Stimulated activated CD4-positive, alpha-beta T cell treated with anti-CD3 and anti-CD28 coated beads, TNF-alpha, amount 100 ng/mL, for 24 hours (primary cell): Measurements from ENCODE around the gene XYLB.
"Not testable (repeated sequence)": the region's sequence is repeated elsewhere in the genome, so short reads cannot be mapped to it uniquely, and the experiment has no call there.

Experiments used
- DNase-seq, 3 experiments: peaks; one replicate each; pipeline ENCODE4 v3.0.0-alpha.2; 2020; ENCODE audit warnings: low read depth in 3 of 3

The XYLB gene

DNA sequence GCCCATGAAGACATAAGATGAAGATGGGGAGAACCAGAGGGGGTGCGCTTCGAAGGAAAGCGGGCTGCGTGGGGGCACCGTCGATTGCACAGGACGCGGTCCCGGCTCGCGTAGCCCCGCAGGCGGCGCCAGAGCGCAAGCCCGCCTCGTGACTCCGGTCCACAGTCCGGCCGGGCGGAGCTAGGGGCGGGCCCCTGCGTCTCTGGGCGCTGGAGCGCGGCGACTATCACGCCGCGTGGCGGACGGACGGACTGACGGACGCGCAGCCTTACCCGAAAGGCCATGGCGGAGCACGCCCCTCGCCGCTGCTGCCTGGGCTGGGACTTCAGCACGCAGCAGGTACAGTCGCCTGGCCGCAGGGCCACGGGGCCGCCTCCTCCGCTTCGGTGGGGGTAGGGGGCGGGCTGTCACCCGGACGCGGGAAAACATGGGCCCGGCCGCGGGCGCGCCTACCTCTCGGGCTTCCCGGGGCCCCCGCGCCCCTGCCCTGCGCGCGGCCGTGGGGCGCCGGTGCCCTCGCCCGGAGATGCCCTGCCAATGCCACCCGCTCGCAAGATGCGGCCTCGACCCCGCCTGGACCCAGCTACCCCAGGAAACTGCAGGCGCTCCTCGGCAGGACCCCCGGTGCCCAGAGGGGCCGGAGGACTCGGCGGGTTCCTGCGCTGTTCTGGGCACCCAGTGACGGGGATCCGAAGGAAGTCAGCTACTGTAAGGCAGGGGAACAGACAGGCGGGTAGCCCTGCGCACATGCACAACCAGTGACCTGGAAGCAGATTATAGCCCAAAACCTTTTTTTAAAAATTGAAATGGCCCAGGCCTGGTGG is at the start of gene XYLB:
Gene XYLB, plus strand, starts transcription at position 199 of the 824 bp plus-strand sequence. Its CDS starts 84 bp downstream, at position 283.
- peak; percentile 57 to 82 (median 61) for DNase-seq

DNA sequence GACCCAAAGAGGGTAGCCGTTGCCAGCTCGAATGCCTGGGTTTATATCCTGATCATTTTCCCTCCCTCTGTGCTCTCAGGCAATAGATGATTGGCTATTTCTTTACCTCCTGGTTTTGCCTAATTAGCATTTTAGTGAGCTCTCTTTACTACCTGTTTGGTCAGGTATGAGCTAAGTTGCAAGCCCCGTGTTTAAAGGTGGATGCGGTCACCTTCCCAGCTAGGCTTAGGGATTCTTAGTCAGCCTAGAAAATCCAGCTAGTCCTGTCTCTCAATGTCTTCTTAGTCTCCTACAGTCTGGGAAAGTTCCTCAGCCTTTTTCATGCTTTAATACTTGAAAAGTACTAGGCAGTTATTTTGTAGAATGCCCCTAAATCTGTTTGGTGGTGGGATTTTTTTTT is 49.5 kb upstream of the XYLB start:
- not testable (repeated sequence) for DNase-seq

GRCh38 chr3:38297537-38297936 is 49.0 kb upstream of the XYLB start:
- no peak for DNase-seq

GRCh38 chr3:38297947-38298711 is 48.5 kb upstream of the XYLB start:
- no peak for DNase-seq

GRCh38 chr3:38306941-38307340 is 39.6 kb upstream of the XYLB start:
- no peak for DNase-seq

DNA sequence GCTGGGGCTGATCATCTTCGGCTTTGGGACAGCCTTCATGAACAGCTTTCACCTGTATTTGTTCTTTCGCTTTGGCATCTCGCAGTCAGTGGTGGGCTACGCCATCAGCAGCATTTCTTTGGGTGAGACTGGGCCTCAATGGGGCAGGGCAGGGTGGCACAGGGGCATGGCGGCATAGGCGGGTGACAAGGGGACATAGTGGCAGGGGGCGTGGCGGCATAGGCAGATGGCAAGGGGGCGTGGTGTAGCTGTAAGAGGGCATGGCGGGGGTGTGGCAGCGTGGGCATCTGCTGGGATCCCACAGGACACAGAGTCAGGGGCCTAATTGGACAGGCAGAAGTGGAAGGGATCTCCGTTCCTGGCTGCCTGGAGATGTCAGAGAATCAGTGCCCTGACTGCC is 39.0 kb upstream of the XYLB start:
- no peak for DNase-seq

DNA sequence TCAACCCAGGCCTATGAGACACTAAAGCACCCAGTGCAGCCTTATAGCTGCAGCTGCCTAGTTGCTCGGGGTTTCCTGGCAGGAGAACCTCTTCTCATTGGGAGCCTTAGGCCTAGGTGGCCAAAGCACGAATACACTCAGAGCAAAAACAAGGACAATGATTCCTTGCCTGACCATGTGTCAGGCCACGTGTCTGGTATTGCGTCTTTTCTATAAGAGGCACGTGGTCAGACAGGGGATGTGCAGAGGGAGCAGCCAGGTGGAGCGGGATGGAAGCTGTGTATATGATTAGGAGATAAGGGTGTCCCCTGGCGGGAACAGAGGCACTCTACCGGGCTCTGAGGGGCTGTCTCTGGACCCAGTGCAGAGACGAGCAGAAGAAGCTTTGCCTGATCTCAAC is 38.1 kb upstream of the XYLB start:
- DNase-seq, result no peak

GRCh38 chr3:38311476-38311875 is 35.1 kb upstream of the XYLB start:
- DNase-seq, result no peak

- DNase-seq, result no peak
Measured at GRCh38 chr3:38311941-38312340, 34.6 kb upstream of the XYLB start.

DNA sequence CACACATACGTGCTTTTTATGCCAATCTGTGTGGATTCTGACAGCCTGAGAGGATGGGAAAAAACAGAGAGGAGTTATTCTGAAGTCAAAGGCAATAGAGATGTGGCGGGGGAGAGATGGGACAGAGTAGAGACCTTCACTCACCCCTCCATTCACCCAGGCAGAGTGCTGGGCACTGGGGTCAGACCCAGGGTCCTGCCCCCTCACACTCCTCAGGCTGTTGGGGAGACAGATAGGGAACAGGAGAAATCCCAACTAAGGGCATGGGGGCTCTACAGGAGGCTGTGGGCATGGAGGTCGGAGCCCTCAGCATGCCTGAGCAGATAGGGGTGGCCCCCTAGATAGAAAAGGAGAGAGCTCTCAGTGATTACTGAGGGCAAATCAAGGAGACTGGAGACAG is 34.2 kb upstream of the XYLB start:
- no peak for DNase-seq

GRCh38 chr3:38313263-38313662 is 33.3 kb upstream of the XYLB start:
- no peak for DNase-seq

GRCh38 chr3:38313695-38314094 is 32.9 kb upstream of the XYLB start:
- DNase-seq, result no peak

DNA sequence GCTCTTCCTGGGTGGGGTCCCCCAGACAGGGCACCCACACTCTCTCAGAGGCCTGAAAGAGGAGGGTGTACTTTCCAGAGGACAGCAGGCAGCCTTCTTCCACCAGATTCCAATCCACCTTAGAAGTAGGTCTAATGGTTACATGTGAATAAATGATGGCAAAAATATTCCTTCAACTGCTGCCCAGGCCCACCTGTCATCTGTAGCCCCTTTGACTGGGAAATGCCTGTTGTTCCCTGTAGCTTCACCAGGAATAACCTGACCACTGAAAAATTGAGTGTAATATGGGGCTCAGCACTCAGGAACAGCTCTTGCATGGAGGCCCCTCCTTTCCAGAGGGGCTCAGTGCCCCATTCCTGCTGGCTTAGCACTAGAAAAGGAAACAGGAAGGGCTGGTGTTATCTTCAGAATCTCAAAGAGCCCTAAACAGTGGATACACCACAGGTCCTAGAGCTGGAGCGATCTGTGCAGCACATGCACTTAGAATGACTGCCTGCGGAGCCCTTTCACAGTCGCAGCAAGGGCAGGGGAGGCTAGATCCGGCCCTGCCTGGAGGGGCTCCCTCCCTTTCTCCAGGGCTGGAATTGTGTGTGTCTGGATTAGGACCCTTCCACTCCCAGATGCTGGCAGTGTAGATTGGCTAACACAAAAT is 32.3 kb upstream of the XYLB start:
- no peak for DNase-seq

GRCh38 chr3:38314764-38315487 is 31.7 kb upstream of the XYLB start:
- DNase-seq, result no peak

DNA sequence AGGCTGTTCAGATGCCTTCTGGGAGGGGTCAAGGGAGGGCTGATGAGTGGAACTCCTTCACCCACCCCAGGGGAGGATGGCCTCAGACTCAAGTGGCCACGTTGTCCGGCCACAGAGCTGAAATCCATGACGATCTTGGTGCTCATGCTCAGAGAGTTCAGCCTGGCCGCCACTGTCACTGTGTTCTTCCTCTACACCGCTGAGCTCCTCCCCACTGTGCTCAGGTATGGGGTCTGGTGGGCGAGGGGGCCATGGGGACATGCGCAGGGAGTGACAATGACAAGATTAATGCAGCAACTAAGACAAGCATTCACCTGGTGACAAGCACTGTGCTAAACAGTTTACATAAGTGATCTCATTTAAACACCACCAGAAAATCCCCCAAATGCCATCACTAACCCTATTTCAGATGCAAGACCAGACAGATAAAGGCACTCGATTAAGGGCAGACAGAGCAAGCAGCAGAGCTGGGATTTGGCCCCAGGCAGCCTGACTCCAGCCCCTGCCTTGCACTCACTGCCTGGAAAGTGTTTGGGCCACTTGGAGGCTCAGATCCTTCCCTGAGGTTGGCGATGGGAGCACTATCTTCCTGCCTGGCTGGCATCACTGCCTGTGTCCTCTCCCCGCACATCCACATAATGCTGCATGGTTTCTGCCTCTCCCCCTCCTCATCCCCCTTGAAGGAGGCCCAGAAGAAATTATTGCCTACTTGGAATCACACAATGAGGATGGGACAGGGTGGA is 30.9 kb upstream of the XYLB start:
- DNase-seq, result no peak

DNA sequence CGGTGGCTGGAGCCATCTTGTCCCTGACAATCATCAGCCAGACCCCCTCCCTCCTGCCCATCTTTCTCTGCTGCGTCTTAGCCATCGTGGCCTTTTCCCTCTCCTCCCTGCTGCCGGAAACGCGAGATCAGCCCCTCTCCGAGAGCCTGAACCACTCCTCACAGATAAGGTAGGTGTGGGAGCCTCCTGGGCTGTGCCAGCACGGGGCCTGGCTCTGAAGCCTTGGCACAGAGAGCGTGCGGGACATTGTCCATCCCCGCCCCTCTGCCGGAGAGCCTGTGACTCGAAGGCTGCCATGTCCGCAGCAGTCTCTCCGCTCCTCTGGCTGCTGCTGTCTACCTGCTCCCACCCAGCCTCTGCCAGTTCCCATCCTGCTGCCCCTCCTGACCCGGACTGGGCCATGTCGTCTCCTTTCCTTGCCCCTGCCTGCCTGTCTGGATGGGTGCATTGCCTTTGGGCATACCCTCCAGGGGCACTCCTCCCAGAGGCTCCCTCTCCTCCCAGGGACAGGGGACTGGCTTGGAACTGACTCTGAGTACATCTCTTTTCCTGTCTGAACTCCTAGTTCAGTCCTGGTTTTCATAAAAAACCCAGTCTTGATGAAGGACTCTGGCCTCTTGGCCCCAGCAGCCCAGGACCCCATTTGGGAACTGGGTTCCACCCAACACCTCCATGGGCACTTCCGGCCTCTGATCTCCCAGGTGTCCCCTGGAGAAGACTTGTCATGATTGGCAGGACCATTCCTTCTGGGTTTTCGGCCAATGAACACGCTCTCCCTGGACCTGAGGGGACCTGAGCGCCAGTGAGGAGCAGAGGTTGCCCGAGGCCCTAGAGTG is 30.0 kb upstream of the XYLB start:
- DNase-seq, result no peak

DNA sequence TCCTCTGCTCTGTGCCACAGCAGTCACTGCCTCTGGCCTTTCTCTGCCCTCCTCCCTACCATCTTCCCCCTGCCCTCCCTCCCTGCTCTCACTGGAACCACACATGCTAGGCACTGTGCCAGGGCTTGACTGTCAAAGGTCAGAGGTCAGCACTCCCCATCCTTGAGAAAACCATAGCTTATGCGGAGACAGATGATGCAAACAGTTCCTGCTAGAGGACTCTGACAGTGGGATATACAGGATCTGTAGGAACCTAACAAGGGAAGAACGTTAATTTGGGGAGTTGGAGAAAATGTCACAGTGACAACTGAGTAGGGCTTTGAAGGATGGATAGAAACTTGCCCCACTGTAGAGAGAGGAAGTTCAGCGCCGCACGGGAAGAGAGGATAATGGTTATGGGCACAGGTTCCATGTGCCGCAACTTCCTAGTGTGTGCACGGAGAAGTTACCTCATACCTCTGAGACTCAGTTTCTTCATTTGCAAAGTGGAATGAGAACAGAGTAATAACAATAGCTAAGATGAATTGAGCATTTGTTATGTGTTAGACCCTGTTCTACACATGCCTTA is 29.3 kb upstream of the XYLB start:
- DNase-seq, result no peak

GRCh38 chr3:38318766-38319671 is 27.6 kb upstream of the XYLB start:
- DNase-seq, result no peak

- not testable (repeated sequence) for DNase-seq
Measured at GRCh38 chr3:38320638-38321037, 25.9 kb upstream of the XYLB start.
